Thyroid gland (tissue), 4 donors: ENCODE measurements around the gene CTDSPL. TPM values are rescaled to one million over a fixed set of nuclear protein-coding genes. Genes with fewer than 3 reads are reported as not detected.

ENCODE experiments used
- DNase-seq, 2 donors: peaks; one replicate each; pipeline ENCODE4 v3.0.0-alpha.2; 2019
- H3K27ac ChIP-seq, 3 donors: fragments of 200-600 bp; sonication (generic); 1 replicate in 2 of 3; 2 replicates in 1 of 3; pipeline ENCODE4 v1.5.1; 2016 to 2019; ENCODE audit warnings: mild to moderate bottlenecking in 1 of 3, moderate library complexity in 1 of 3
- H3K27me3 ChIP-seq: fragments of 200-600 bp; sonication (generic); one replicate; pipeline ENCODE4 v1.5.1; 2019
- H3K36me3 ChIP-seq, 2 donors: fragments of 200-600 bp; sonication (generic); one replicate each; pipeline ENCODE4 v1.5.1; 2016 to 2019
- H3K4me1 ChIP-seq, 2 donors: fragments of 200-600 bp; sonication (generic); one replicate each; pipeline ENCODE4 v1.5.1; 2017 to 2019
- H3K4me3 ChIP-seq, 3 donors: fragments of 200-600 bp; sonication (generic); replicated peaks in 1 of 3; 1 replicate in 2 of 3; 2 replicates in 1 of 3; pipeline ENCODE4 v1.5.1; 2016; ENCODE audit warnings: mild to moderate bottlenecking in 1 of 3
- H3K9me3 ChIP-seq: fragments of 200-600 bp; sonication (generic); one replicate; pipeline ENCODE4 v1.5.1; 2017
- CTCF ChIP-seq, 6 experiments: fragments of 200-600 bp in 3 of 6; fragments of 450-650 bp in 3 of 6; sonication (generic) in 3 of 6; IDR thresholded peaks; one replicate each; pipeline ENCODE4 v1.5.1; 2016 to 2019; ENCODE audit warnings: antibody characterized with exemption in 6 of 6, mild to moderate bottlenecking in 2 of 6, inconsistent platforms in 1 of 6, moderate library complexity in 1 of 6
- POLR2A ChIP-seq, 2 donors: fragments of 450-650 bp; IDR thresholded peaks; one replicate each; pipeline ENCODE4 v1.6.1; 2017; ENCODE audit warnings: antibody characterized with exemption in 2 of 2, mild to moderate bottlenecking in 2 of 2, moderate library complexity in 1 of 2
- WGBS, 2 donors: methylation state at CpG; one replicate each; pipeline ENCODE4 v1.1.5; 2017; 5-methylcytosine and 5-hydroxymethylcytosine counted together
- intact Hi-C: fragments of 100-400 bp; cut with DNase I; formaldehyde crosslinking; loops from one replicate; pipeline ENCODE4 v1.15.1; 2023
- total RNA-seq, 4 donors: library from RNA; depleted of rRNA; stranded (reverse); fragments of >200 nt; gene quantifications; one replicate each; pipeline ENCODE4 v1.2.3, GENCODE V29; 2016

The CTDSPL gene
- total RNA-seq, 4 donors from 2014 or later: 23.6 to 37.9 (median 29.8) TPM

DNA sequence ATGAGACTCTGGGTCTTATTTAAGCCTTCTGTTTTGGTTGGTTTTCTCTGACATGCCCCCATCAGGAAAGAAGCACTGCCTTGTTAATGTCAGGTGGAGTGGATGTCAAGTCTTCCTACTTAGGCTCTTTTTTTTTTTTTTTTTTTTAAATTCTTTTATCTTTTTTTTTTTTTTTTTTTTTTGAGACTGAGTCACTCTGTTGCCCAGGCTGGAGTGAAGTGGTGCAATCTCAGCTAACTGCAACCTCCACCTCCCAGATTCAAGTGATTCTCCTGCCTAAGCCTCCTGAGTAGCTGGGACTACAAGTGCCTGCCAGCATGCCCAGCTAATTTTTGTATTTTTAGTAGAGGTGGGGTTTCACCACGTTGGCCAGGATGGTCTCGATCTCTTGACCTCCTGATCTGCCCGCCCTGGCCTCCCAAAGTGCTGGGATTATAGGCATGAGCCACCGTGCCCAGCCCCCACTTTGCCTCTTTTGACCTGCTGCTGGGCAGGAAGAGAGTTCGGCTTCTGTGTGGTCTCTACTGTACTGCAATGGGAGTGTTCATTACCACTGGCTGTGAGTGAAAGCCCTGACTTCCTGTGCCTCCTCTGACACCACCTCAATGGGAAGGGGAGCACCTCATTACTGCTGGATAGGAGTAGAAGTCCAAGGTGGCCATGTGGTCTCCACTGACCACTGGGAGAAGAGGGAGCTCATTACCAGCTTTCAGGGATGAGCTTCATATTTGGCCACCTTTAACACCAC, 10.9 kb downstream of the CTDSPL start:
- no peak for DNase-seq
- Histone ChIP-seq H3K27me3 (no peaks in the 10 kb centered on the region), H3K4me3 (no peak overlapping the region), H3K4me1 (no peaks in the 10 kb centered on the region), H3K27ac (no peak overlapping the region), H3K36me3 (no peaks in the 10 kb centered on the region), H3K9me3 (no peaks in the 10 kb centered on the region)
- no peak for TF ChIP-seq CTCF (IDR thresholded peaks at IDR 0.05)
- no peak for TF ChIP-seq POLR2A (IDR thresholded peaks at IDR 0.05)
- 87 to 93% methylated on average over 3 to 5 of the region's 5 CpGs for WGBS, 2 donors
- intact Hi-C loops: no loop called here

GRCh38 chr3:37876279-37876678, 14.6 kb downstream of the CTDSPL start:
- no peak for TF ChIP-seq CTCF (IDR thresholded peaks at IDR 0.05)
- TF ChIP-seq POLR2A (IDR thresholded peaks at IDR 0.05): no peak

GRCh38 chr3:37882711-37883110, 21.0 kb downstream of the CTDSPL start:
- no peak for DNase-seq
- Histone ChIP-seq H3K27ac (no peak overlapping the region), H3K4me3 (no peak overlapping the region), H3K4me1 (peaks cover 20 to 31% of the 10 kb centered on the region in 2 donors), H3K27me3 (no peaks in the 10 kb centered on the region), H3K9me3 (no peaks in the 10 kb centered on the region), H3K36me3 (no peaks in the 10 kb centered on the region)
- TF ChIP-seq POLR2A (IDR thresholded peaks at IDR 0.05) (no peak), CTCF (IDR thresholded peaks at IDR 0.05) (no peak)
- intact Hi-C loops: no loop called here
- WGBS, 2 donors: 53 to 71% methylated on average over 3 of the region's 3 CpGs

More at GRCh38 chr3:37876279-37876678, 14.6 kb downstream of the CTDSPL start:
- Histone ChIP-seq H3K4me1 (no peaks in the 10 kb centered on the region), H3K27ac (no peak overlapping the region), H3K9me3 (no peaks in the 10 kb centered on the region), H3K36me3 (no peaks in the 10 kb centered on the region), H3K27me3 (no peaks in the 10 kb centered on the region), H3K4me3 (no peak overlapping the region)
- DNase-seq: no peak
- intact Hi-C loops: no loop called here

DNA sequence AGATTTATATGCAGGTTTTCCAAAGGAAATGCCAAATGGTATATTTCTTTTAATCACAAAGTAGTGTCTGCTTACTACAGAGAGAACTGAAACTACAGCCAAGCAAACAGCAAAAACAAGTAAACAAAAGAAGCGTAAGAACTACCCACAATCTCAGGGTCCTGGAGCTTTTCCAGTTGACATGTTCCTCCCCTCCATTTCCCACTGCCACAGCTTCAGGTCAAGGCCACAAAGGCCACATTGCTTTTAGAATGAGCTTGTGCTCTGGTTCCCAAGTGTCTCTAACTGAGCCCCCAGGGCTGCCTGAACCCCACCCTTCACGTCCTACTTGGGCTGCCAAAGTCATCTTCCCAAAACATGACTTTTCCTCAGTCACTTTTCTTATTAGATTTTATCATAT, 24.1 kb downstream of the CTDSPL start:
- no peak for DNase-seq
- 69 to 75% methylated on average over 2 of the region's 2 CpGs for whole genome bisulfite sequencing, 2 donors
- peaks cover 20 to 35% of the 10 kb centered on the region in 2 donors for H3K4me1 ChIP-seq
- no peak overlapping the region for H3K27ac ChIP-seq
- TF ChIP-seq CTCF (IDR thresholded peaks at IDR 0.05): no peak
- TF ChIP-seq POLR2A (IDR thresholded peaks at IDR 0.05): no peak
- no peaks in the 10 kb centered on the region for H3K36me3 ChIP-seq
- intact Hi-C loops: no loop called here
- no peaks in the 10 kb centered on the region for H3K9me3 ChIP-seq
- no peak overlapping the region for H3K4me3 ChIP-seq
- H3K27me3 ChIP-seq: no peaks in the 10 kb centered on the region

DNA sequence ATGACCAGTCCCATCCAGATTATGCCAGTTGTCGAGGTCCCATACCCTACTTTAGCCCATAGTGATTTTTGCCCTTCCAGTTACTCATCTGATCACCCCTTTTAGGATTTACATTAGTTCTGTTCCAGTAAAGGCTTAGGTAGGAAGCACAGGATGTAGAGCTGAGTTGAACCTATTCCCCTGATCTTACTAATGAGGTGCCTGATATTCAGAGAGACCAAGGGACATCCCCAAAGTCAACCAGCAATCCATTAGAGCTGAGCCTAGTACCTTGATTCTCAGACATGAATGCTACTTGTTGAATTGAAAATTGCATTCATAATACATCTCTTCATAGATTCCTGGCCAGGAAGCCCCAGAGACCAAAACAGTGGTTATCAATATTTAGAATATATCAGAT, 24.7 kb downstream of the CTDSPL start:
- Histone ChIP-seq H3K4me3 (no peak overlapping the region), H3K27ac (no peak overlapping the region), H3K27me3 (no peaks in the 10 kb centered on the region), H3K9me3 (no peaks in the 10 kb centered on the region), H3K36me3 (no peaks in the 10 kb centered on the region), H3K4me1 (peaks cover 25 to 35% of the 10 kb centered on the region in 2 donors)
- 86 to 100% methylated on average over 1 of the region's 1 CpG for WGBS, 2 donors
- no peak for DNase-seq
- intact Hi-C loops: no loop called here
- no peak for TF ChIP-seq POLR2A (IDR thresholded peaks at IDR 0.05)
- TF ChIP-seq CTCF (IDR thresholded peaks at IDR 0.05): no peak
